ENCODE results near the gene PCDHGA4. TPM values are rescaled to one million over a fixed set of nuclear protein-coding genes. Genes with fewer than 3 reads are reported as not detected.

PCDHGA4 gene
- total and polyA plus RNA-seq, 3 donors from 2014 or later, result 1.9 to 21.0 (median 14.2) TPM

- peak; percentile 70 for DNase-seq
- Histone ChIP-seq H3K36me3 (ENCODE audit: low read depth, missing control alignments) (no peaks in the 10 kb centered on the region), H3K4me1 (no peaks in the 10 kb centered on the region), H3K4me3 (peak within 1 kb of the TSS in 1 of 2 donors; percentile 41), H3K27me3 (no peaks in the 10 kb centered on the region), H3K9me3 (no peaks in the 10 kb centered on the region), H3K27ac (no peak within 1 kb of the TSS)
- intact Hi-C loops (cut with DNase I; ENCODE audit: low total_unique reads), result no loop called here
- no peak for TF ChIP-seq POLR2A (IDR thresholded peaks at IDR 0.05)
- TF ChIP-seq CTCF (IDR thresholded peaks at IDR 0.05), result peak in 2 of 3 experiments; percentile 13 to 39
- 17 to 21% methylated on average over 29 of the region's 29 CpGs for WGBS, 2 donors
Measured at GRCh38 chr5:141349917-141350619, 4.8 kb upstream of the PCDHGA4 start, which contains the start of gene PCDHGB1. Gene PCDHGB1, plus strand, starts transcription at chr5:141350099. Its CDS starts 162 bp downstream, at chr5:141350261.

GRCh38 chr5:141351591-141351990, 3.2 kb upstream of the PCDHGA4 start:
- WGBS, 2 donors, result 29% methylated on average over 6 to 28 of the region's 36 CpGs
- H3K27ac ChIP-seq, result no peak overlapping the region
- DNase-seq, result no peak
- TF ChIP-seq CTCF (IDR thresholded peaks at IDR 0.05) (no peak), POLR2A (IDR thresholded peaks at IDR 0.05) (no peak)
- H3K4me3 ChIP-seq, result no peak overlapping the region
- H3K27me3 ChIP-seq, result no peaks in the 10 kb centered on the region
- intact Hi-C loops (cut with DNase I; ENCODE audit: low total_unique reads), result no loop called here
- no peaks in the 10 kb centered on the region for H3K9me3 ChIP-seq
- H3K4me1 ChIP-seq, result no peaks in the 10 kb centered on the region
- no peaks in the 10 kb centered on the region for H3K36me3 ChIP-seq (ENCODE audit: low read depth, missing control alignments)

GRCh38 chr5:141355641-141356040, 820 bp downstream of the PCDHGA4 start:
- no peak for TF ChIP-seq CTCF (IDR thresholded peaks at IDR 0.05)
- TF ChIP-seq POLR2A (IDR thresholded peaks at IDR 0.05), result no peak
- 23 to 41% methylated on average over 22 to 24 of the region's 24 CpGs for WGBS, 2 donors
- Histone ChIP-seq H3K9me3 (no peaks in the 10 kb centered on the region), H3K27me3 (no peaks in the 10 kb centered on the region), H3K36me3 (ENCODE audit: low read depth, missing control alignments) (no peaks in the 10 kb centered on the region), H3K4me1 (no peaks in the 10 kb centered on the region), H3K27ac (no peak overlapping the region), H3K4me3 (no peak overlapping the region)
- intact Hi-C loops (cut with DNase I; ENCODE audit: low total_unique reads), result no loop called here
- DNase-seq, result no peak

GRCh38 chr5:141356133-141356532, 1.3 kb downstream of the PCDHGA4 start:
- H3K27ac ChIP-seq, result no peak overlapping the region
- no peaks in the 10 kb centered on the region for H3K9me3 ChIP-seq
- 39 to 56% methylated on average over 5 of the region's 5 CpGs for WGBS, 2 donors
- TF ChIP-seq POLR2A (IDR thresholded peaks at IDR 0.05) (no peak), CTCF (IDR thresholded peaks at IDR 0.05) (no peak)
- H3K4me1 ChIP-seq, result no peaks in the 10 kb centered on the region
- no peaks in the 10 kb centered on the region for H3K36me3 ChIP-seq (ENCODE audit: low read depth, missing control alignments)
- intact Hi-C loops (cut with DNase I; ENCODE audit: low total_unique reads), result no loop called here
- H3K4me3 ChIP-seq, result no peak overlapping the region
- H3K27me3 ChIP-seq, result no peaks in the 10 kb centered on the region
- no peak for DNase-seq

- H3K27ac ChIP-seq, result no peak overlapping the region
- no peaks in the 10 kb centered on the region for H3K27me3 ChIP-seq
- no peaks in the 10 kb centered on the region for H3K36me3 ChIP-seq (ENCODE audit: low read depth, missing control alignments)
- DNase-seq, result no peak
- H3K9me3 ChIP-seq, result no peaks in the 10 kb centered on the region
- intact Hi-C loops (cut with DNase I; ENCODE audit: low total_unique reads), result no loop called here
- no peaks in the 10 kb centered on the region for H3K4me1 ChIP-seq
- no peak overlapping the region for H3K4me3 ChIP-seq
- WGBS, 2 donors, result 34 to 72% methylated on average over 3 to 13 of the region's 19 CpGs
- TF ChIP-seq POLR2A (IDR thresholded peaks at IDR 0.05) (no peak), CTCF (IDR thresholded peaks at IDR 0.05) (no peak)
Measured at GRCh38 chr5:141356950-141357349, 2.1 kb downstream of the PCDHGA4 start.

Data from testis (tissue), 3 donors.